ENCODE data around the gene SH2D2A. TPM values are rescaled to one million over a fixed set of nuclear protein-coding genes. Genes with fewer than 3 reads are reported as not detected.

The SH2D2A gene
- total and polyA plus RNA-seq, 4 donors = 1.1 to 3.0 (median 2.0) TPM

DNA sequence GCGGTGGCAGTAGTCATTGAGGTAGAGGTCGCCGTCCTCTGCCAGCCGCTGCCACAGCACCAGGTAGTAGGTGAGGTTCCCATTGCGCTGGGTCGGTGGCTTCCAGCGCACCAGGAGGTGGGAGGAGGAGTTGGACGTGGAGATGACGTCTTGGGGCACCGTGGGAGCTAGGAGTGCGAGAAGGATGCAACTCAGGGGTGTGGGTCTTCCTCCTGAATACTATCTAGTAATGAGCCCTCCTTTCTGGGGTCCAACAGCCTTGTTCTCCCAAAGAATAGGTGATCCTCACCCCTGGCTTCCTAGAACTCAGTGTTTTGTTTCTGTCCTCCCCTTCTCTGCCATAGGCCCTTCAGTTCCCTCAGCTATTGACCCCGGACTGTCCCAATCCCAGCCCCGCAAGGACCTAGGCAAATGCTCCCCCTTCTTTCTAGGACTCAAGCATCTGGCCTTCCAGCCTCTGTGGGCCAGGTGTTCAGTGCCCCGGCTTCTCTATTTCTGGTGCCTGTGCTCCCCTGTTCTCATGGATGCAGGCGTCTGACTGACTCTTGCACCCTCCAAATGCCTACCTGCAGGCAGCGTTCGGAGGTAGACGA is 29.4 kb upstream of the SH2D2A start:
- Histone ChIP-seq H3K4me1 (ENCODE audit: control insufficient read depth in 5 of 5, insufficient read depth in 5 of 5, low read length in 5 of 5) (peaks cover 0 to 9% (median 4%) of the 10 kb centered on the region in 5 donors), H3K4me3 (no peak overlapping the region), H3K27me3 (ENCODE audit: control insufficient read depth in 3 of 3, insufficient read depth in 3 of 3, low read length in 2 of 3) (peaks cover 3 to 85% (median 61%) of the 10 kb centered on the region in 3 donors), H3K27ac (ENCODE audit: low read depth in 1 of 2, low read length in 1 of 2) (no peak overlapping the region), H3K36me3 (ENCODE audit: control insufficient read depth in 4 of 4, insufficient read depth in 4 of 4, low read length in 4 of 4) (no peaks in the 10 kb centered on the region), H3K9me3 (ENCODE audit: control insufficient read depth in 4 of 4, insufficient read depth in 3 of 4, low read length in 3 of 4) (peaks cover 0 to 2% (median 0%) of the 10 kb centered on the region in 4 donors), H3K9ac (ENCODE audit: insufficient read depth in 1 of 2, low read length in 2 of 2) (no peak overlapping the region)
- WGBS, 2 donors = 44 to 46% methylated on average over 18 of the region's 18 CpGs
- DNase-seq = no peak
- no peak for ATAC-seq (ENCODE audit: insufficient read depth, low FRiP score)
- TF ChIP-seq CTCF (IDR thresholded peaks at IDR 0.05; ENCODE audit: control extremely low read depth, extremely low read depth) = no peak

- Histone ChIP-seq H3K9ac (ENCODE audit: insufficient read depth in 1 of 2, low read length in 2 of 2) (no peak overlapping the region), H3K36me3 (ENCODE audit: control insufficient read depth in 4 of 4, insufficient read depth in 4 of 4, low read length in 4 of 4) (no peaks in the 10 kb centered on the region), H3K27ac (ENCODE audit: low read depth in 1 of 2, low read length in 1 of 2) (no peak overlapping the region), H3K27me3 (ENCODE audit: control insufficient read depth in 3 of 3, insufficient read depth in 3 of 3, low read length in 2 of 3) (peaks cover 3 to 87% (median 61%) of the 10 kb centered on the region in 3 donors), H3K4me1 (ENCODE audit: control insufficient read depth in 5 of 5, insufficient read depth in 5 of 5, low read length in 5 of 5) (peaks cover 0 to 9% (median 4%) of the 10 kb centered on the region in 5 donors), H3K4me3 (no peak overlapping the region), H3K9me3 (ENCODE audit: control insufficient read depth in 4 of 4, insufficient read depth in 3 of 4, low read length in 3 of 4) (peaks cover 0 to 2% (median 0%) of the 10 kb centered on the region in 4 donors)
- ATAC-seq (ENCODE audit: insufficient read depth, low FRiP score) = no peak
- TF ChIP-seq CTCF (IDR thresholded peaks at IDR 0.05; ENCODE audit: control extremely low read depth, extremely low read depth) = no peak
- no peak for DNase-seq
- WGBS, 2 donors = 6 to 8% methylated on average over 69 of the region's 69 CpGs
Measured at GRCh38 chr1:156845055-156845952, 28.7 kb upstream of the SH2D2A start.

DNA sequence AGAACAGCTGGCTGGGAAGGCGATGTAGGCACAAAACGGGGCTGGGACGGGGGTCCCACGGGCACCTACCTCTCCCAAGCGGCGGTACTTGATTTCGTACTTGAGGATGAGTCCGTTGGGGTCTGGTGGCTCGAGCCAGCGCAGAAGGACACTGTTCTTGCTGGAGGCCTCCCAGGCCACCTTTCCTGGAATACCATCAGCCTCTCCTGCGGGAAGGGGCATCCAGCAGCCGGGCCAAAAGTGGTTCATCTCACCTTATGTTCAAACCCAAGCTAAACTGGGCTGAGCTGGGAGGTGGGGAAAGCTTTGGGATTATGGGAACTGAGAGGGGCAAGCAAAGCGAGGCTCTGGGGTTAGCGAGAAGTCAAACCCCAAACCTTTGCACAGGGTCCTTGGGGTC is 28.0 kb upstream of the SH2D2A start:
- ATAC-seq (ENCODE audit: insufficient read depth, low FRiP score) (no peak), DNase-seq (no peak)
- no peak overlapping the region for H3K9ac ChIP-seq (ENCODE audit: insufficient read depth in 1 of 2, low read length in 2 of 2)
- H3K4me1 ChIP-seq (ENCODE audit: control insufficient read depth in 5 of 5, insufficient read depth in 5 of 5, low read length in 5 of 5) = peaks cover 0 to 9% (median 4%) of the 10 kb centered on the region in 5 donors
- no peak for TF ChIP-seq CTCF (IDR thresholded peaks at IDR 0.05; ENCODE audit: control extremely low read depth, extremely low read depth)
- H3K27ac ChIP-seq (ENCODE audit: low read depth in 1 of 2, low read length in 1 of 2) = no peak overlapping the region
- peaks cover 3 to 81% (median 58%) of the 10 kb centered on the region in 3 donors for H3K27me3 ChIP-seq (ENCODE audit: control insufficient read depth in 3 of 3, insufficient read depth in 3 of 3, low read length in 2 of 3)
- peaks cover 0 to 2% (median 0%) of the 10 kb centered on the region in 4 donors for H3K9me3 ChIP-seq (ENCODE audit: control insufficient read depth in 4 of 4, insufficient read depth in 3 of 4, low read length in 3 of 4)
- WGBS, 2 donors = 16 to 23% methylated on average over 14 of the region's 14 CpGs
- no peak overlapping the region for H3K4me3 ChIP-seq
- no peaks in the 10 kb centered on the region for H3K36me3 ChIP-seq (ENCODE audit: control insufficient read depth in 4 of 4, insufficient read depth in 4 of 4, low read length in 4 of 4)

Measured in lung (tissue), 12 donors.